Panc1 (cell line): ENCODE measurements around the gene HSD17B3.

ENCODE experiments used
- CTCF ChIP-seq: fragments of 450-650 bp; IDR thresholded peaks from 2 replicates; pipeline ENCODE4 v1.5.1; 2017; ENCODE audit warnings: mild to moderate bottlenecking
- POLR2AphosphoS5 ChIP-seq: IDR thresholded peaks from 2 replicates; pipeline ENCODE4 v1.6.1; 2012; ENCODE audit warnings: mild to moderate bottlenecking, low read depth, low read length, moderate library complexity
- REST ChIP-seq, 2 experiments: IDR thresholded peaks; 2 replicates each; pipeline ENCODE4 v1.6.1; 2011 to 2012; ENCODE audit warnings: low read depth in 2 of 2, control low read depth in 1 of 2, low read length in 1 of 2, mild to moderate bottlenecking in 1 of 2, moderate library complexity in 1 of 2; ENCODE audit not compliant: insufficient read depth in 1 of 2
- SIN3A ChIP-seq: IDR thresholded peaks from 2 replicates; pipeline ENCODE4 v1.6.1; 2012; ENCODE audit warnings: low read depth, mild to moderate bottlenecking, low read length, moderate library complexity, borderline replicate concordance; ENCODE audit not compliant: insufficient read depth

- TF ChIP-seq CTCF (peak; percentile 95), POLR2AphosphoS5 (no peak), REST (IDR thresholded peaks at IDR 0.05; ENCODE audit: insufficient read depth in 1 of 2, low read depth in 2 of 2, low read length in 1 of 2) (no peak), SIN3A (no peak)
Observed at GRCh38 chr9:96217754-96218693, 84.0 kb downstream of the HSD17B3 start.
